Middle frontal gyrus (tissue), 1 donor: ENCODE results near the gene MCF2L.

Source experiments
- DNase-seq: peaks from one replicate; pipeline ENCODE4 v3.0.0-alpha.2; 2015; ENCODE audit warnings: low spot score; ENCODE audit errors: extremely low spot score

Gene MCF2L

GRCh38 chr13:112963641-112964040, 5.4 kb upstream of the MCF2L start:
- DNase-seq, result no peak

- DNase-seq, result no peak
Observed at GRCh38 chr13:112964971-112965492, 4.0 kb upstream of the MCF2L start.

- DNase-seq, result no peak
Observed at GRCh38 chr13:112965573-112966115, 3.4 kb upstream of the MCF2L start.

DNA sequence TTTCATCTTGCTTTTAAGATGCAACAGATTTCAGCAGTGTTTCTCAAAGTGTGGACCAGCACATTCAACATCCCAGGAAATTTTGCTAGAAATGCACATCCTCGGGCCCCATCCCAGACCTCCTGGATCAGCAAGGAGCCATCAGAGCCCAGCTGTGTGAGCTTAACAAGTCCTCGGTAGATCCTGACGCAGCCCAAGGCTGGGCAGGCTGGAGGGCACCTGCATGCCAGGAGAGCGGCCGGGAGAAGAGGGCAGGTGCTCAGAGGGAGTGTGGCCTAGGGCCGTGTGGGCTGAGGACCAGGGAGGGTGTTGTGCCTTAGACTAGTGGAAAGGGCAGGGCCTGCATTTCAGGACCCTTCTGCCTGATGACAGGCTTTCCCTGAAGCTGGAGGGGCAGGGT, 2.2 kb upstream of the MCF2L start:
- DNase-seq, result no peak

DNA sequence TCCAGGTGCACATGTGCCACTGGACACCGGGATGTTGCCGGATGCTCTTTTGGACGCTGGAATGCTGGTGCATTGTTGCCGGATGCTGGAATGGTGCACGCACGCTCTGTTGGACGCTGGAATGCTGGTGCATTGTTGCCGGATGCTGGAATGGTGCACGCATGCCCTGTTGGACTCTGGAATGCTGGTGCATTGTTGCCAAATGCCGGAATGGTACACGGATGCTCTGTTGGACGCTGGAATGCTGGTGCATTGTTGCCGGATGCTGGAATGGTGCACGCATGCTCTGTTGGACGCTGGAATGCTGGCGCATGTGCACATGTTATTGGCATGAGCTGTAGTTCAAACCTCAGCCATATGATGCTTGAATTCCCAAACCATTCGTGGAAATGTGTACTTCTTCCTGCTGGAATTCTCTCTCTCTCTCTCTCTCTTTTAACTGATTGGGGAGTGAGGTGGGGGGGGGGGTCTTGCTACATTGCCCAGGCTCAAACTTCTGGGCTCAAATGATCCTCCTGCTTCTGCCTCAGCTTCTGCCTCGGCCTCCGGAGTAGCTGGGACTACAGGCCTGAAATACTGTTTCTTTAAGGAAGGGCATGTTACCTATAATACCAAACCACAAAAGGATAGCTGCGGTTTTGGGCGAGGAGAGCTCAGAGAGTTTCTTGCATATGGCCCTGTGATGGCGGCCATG, 1.2 kb upstream of the MCF2L start:
- no peak for DNase-seq

GRCh38 chr13:112968380-112968909, 569 bp upstream of the MCF2L start:
- DNase-seq, result no peak

DNA sequence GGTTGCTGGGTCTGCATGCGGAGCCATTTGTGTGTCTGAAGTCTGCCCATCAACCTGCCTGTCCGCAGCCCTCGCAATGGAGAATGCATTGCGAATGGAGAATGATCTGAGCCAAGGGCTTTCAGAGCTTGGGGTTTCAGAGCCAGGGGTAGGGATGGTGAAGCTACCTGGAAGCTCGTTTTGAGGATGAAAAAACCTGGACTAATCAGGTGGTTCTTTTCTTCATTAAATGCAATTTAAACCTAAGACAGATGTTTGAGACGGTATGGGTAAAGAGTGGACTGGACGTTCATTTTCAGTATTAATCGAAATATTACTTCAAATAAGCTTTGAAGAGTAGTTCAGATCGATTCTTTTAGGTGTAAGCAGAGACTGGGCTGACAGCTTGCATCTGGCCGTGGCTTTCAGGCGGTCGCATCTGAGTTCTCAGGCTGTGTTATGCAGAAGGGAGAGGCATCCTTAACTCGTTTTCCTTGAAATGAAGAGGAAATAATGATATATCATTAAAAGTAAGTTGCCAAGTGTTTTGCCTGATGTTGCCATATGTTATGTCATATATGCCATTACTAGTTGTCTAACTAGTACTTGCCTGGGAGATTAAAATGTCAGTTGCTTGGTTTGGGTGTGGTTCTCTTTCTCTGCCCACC, 801 bp downstream of the MCF2L start:
- DNase-seq, result no peak

DNA sequence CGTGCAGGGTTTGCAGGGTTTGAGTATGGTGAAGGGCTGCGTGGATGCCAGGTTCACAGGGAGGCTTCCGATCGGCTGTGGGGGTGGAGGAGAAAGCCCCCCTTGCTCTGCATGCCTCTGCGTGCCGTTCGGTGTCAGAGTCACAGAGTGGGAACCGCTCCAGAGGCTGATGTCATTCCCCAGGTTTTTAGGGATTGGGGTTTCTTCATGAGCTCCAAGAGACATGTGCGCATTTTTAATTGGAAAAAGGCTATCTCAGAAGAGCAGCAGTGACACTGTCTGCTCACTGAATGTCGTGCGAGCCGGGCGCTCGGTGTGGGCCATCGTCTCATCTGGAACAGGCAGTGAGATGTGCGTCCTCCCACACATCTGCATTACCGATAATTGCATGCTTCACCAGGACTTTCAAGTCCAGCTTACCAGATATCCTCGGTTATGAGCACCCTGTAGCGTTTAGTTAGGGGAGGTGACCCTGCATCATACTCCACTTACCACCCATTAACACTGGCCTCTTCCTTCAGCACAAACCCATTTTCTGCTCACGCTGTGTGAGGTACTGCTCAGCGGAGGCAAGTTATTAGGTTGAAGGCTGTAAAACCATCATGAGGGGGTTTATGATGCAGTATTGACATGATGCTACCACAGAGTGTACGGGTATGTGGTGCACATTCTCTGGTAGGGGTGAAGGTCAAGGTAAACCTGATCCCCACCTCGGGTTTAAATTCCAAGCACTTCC, 1.7 kb downstream of the MCF2L start:
- no peak for DNase-seq

GRCh38 chr13:112971288-112971643, 2.3 kb downstream of the MCF2L start:
- DNase-seq, result no peak

GRCh38 chr13:112972258-112972657, 3.2 kb downstream of the MCF2L start:
- DNase-seq, result no peak

- DNase-seq, result no peak
Observed at GRCh38 chr13:112972867-112973576, 4.0 kb downstream of the MCF2L start.

- no peak for DNase-seq
Observed at GRCh38 chr13:112973577-112973951, 4.5 kb downstream of the MCF2L start.

DNA sequence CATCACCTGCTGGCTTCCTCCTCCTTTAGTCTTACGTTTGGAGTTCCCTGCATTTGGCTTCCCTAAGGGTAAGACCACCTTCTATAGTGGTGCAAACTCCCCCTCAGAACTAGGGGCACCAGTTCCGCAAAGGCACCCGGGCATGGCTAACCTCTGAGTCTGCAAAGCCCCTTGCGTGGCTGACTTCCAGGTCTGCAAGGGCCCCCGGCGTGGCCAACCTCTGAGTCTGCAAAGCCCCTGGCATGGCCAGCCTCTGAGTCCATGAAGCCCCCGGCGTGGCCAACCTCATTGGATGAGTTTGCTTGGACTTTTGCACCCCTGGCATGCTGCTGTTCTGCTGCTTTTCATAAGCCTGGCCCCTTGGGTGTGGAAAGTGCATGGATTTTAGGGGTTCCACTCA, 5.1 kb downstream of the MCF2L start:
- no peak for DNase-seq

DNA sequence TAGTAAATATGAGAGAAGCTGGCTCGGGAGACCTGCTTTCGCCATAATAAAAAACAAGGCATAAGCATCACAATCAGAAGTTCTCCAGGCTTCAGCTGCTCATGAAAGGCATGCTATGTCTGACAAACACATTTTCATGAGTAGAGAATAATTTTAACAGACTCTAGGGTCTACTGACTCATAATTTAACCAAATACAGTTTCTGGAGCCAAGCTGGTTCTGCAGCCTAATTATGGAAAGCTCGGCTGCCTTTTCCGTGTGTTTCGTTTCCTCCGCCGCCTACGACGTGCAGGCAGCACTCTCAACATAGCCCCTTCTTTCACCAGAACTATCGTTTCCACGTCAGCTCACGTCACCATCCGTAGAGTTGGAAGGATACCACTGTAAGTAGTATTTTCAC, 5.7 kb downstream of the MCF2L start:
- no peak for DNase-seq

DNA sequence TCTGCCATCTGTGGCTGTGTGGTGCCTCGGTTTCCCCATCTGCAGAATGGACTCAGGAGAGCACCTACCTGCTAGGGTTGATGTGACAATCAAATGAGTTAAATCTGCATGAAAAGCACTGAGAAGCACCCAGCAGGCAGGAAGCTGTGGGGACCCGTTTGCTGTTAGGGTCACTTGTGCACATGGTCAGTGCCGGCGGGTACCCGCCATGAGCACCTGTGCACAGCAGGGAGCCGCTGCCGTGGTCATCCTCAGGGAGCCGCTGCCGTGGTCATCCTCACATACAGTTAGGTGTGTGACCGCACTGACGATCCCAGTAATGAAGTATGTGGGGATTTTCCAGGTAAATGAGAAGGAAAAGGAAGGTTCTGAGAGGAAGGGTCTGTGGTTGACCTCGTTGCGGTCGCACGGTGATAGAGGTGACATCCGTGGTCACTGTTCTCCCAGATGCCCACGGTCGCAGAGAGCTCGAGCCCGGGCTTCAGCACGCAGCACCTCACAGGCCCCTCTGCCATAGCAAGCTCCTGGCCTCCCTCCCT, 6.5 kb downstream of the MCF2L start:
- DNase-seq, result no peak

DNA sequence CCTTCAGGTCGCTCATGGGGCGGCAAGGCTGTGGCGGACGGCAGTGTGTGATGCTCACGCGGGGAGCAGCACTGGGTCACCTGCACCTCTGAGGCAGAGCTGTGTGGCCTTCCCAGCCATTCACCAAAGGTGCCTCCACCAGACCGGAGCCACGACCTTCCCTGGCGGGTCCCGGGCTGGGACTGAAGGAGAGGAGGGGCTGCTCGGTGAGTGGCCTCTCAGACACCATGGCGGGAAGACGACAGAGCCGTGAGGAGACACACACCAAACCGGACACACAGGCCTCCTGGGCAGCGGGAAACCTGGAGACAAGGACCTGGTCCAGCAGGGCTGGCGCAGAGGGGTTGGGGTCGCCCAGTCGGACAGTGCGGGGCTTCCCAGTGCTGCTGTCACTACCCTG, 7.5 kb downstream of the MCF2L start:
- DNase-seq, result no peak

- no peak for DNase-seq
Observed at GRCh38 chr13:112977091-112977490, 8.1 kb downstream of the MCF2L start.

DNA sequence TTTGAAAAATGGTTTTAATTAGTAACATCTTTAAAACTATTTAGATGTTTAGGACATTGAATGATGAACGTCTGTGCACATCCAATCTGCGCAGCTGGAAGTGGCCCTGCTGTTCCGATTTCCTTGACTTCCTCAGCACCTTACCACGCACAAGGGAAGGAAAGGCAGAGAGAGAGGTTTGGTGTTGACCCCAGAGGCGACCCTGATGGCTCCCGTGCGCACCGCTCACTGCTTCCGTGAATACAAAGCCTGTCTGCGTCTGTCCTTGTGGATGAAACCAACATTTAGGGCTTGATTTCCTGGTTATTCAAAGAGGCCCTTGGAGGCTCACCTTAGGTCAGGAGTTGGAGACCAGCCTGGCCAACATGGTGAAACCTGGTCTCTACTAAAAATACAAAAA, 8.5 kb downstream of the MCF2L start:
- no peak for DNase-seq

GRCh38 chr13:112978561-112979405, 9.8 kb downstream of the MCF2L start:
- DNase-seq, result no peak

DNA sequence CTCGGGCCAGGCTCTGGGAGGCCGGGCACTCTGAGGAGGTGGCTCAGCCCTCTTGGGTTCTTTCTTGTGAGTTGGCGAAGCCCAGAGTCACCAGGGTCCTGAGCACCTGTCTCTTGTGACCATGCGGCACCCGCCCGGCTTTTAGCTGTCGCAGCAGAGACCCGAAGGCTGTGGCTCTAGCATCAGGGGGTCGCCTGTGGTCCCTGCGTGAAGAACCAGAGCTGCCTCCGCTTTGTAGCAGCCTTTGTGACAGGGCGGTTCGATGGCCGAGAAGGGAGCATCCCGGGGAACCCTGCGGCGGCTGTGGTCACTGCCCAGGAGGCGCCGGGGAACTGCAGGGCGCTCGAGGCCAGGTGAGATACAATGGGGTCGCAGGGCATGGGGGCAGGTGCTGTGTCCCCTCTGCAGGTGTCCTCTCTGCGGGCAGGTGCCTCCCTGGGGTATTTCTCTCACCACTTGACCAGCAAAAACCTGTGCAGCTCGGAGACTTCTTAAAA, 10.4 kb downstream of the MCF2L start:
- DNase-seq, result no peak
